Measurements from ENCODE around the gene ZSWIM6.

Gene ZSWIM6

DNA sequence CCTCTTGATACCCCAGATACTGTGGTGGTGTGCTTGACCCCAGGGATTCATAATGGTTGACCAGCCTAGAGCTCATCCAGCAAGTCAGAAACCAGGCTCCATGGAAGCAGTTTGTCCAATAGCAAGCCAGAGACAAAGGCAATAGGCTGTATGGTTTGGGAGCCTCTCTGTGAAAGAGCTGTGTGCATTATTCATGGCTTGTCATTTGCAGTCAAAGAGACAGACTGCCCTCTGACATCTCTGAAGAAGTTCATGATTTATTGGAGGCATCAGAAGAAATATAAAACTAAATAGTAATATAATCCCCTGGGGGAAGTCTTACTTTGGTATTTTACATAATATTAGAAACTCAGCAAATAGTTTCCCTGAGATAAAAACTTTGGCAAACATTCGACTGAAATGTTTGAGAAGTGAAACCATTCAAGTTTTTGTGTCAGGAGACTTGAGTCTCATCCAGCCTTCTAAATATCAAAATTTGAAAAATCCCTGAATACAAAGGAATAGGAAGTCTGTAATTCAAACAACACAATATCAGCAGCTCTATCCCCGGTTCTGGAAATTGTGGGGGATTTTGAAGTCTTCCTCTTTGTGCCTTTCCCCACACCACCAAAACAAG lies 250.3 kb downstream of the ZSWIM6 start:
- no peaks in the 10 kb centered on the region for H3K9me3 ChIP-seq (ENCODE audit: control extremely low read depth in 1 of 5, control insufficient read depth in 4 of 5, insufficient read depth in 2 of 5, low read depth in 1 of 5, low read length in 4 of 5)
- ChIA-PET POLR2A (no interaction called here), CTCF (interaction anchor here (0.6 to 1.7 kb wide), 2 partner anchors 13 to 76 kb away, joined by 3 read pairs; no protein-coding TSS in a partner anchor)
- no peak for DNase-seq
- H3K27ac ChIP-seq (ENCODE audit: insufficient read depth in 1 of 2, low read depth in 1 of 2, low read length in 2 of 2, poor library complexity in 1 of 2, severe bottlenecking in 2 of 2): no peak overlapping the region
- H3K4me1 ChIP-seq (ENCODE audit: control extremely low read depth in 1 of 4, control insufficient read depth in 4 of 4, insufficient read depth in 4 of 4, low read length in 3 of 4): no peaks in the 10 kb centered on the region
- no peak overlapping the region for H3K4me3 ChIP-seq (ENCODE audit: control insufficient read depth in 1 of 7, extremely low read depth in 1 of 7, insufficient read depth in 4 of 7, low read depth in 2 of 7, low read length in 6 of 7)
- WGBS (ENCODE audit: insufficient coverage): 60% methylated on average over 1 of the region's 2 CpGs
- H3K27me3 ChIP-seq (replicated peaks in 2 of 5; ENCODE audit: control insufficient read depth in 4 of 5, insufficient read depth in 5 of 5, low read length in 4 of 5): no peaks in the 10 kb centered on the region
- no peaks in the 10 kb centered on the region for H3K36me3 ChIP-seq (ENCODE audit: control insufficient read depth in 4 of 4, insufficient read depth in 4 of 4, low read length in 3 of 4)

DNA sequence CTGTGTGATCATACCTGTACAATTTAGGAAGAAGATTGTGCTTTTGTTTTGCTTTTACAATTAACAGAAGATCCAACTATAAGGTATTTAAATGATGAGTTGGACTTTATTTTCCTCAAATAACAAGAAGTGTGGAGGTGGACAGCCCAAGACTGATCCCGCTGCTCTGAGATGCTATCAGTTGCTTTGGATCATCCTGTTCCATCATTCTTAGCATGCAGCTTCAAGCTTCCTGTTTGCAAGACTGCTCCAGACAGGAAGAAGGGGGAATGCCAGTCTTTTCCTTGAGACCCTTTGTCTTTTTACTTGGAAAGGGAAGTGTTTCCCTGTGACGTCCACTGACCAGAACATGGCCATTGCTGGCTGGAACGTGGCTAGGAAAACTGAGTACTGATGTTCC lies 250.8 kb downstream of the ZSWIM6 start:
- no peaks in the 10 kb centered on the region for H3K9me3 ChIP-seq (ENCODE audit: control extremely low read depth in 1 of 5, control insufficient read depth in 4 of 5, insufficient read depth in 2 of 5, low read depth in 1 of 5, low read length in 4 of 5)
- WGBS (ENCODE audit: insufficient coverage): 91% methylated on average over 3 of the region's 3 CpGs
- H3K4me3 ChIP-seq (ENCODE audit: control insufficient read depth in 1 of 7, extremely low read depth in 1 of 7, insufficient read depth in 4 of 7, low read depth in 2 of 7, low read length in 6 of 7): no peak overlapping the region

DNA sequence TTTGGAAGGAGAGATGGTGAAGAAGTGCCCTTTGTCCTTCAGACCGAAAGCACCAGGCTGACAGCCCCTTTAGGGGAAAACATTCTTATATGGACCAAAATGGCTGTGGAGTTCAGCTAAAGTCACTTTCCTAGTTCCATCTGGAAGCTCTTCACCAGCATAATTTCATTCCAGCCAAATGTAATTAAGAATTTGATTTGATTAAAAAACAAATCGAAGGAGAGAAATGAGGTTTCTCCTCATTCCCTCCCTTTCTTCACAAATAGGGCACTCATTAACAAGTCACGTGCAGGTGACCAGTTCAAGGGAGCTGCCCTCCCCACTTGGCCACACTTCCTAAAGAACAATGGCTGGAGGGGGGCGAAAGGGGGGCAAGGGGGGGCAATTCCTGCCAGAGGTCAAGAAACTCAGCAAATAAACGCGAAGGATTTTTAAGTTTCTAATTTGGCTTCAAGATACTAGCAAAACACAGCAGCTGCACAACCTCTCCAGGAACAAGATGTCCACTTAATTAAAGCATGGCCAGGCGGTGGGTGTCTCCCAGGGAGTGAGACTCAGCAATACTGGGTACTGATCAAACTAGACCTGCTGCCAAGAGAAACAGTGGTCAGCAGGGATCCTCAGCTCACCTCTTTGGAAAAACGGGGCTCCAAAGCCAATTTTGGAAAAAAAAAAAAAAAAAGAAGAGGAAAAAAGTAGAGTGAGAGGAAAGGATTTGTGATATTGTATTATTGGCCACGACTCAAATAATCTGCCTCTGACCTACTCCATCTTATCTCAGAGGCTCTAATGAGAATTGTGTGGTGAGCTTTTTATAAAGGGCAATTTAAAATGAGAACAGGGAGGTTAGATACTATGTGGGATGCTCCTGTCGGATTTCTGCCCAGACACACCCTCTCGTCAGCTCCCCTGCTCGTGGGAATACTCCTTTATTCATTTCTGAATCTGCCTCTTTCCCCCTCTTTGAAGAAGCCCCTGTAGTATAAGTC lies 254.3 kb downstream of the ZSWIM6 start:
- no peaks in the 10 kb centered on the region for H3K4me1 ChIP-seq (ENCODE audit: control extremely low read depth in 1 of 4, control insufficient read depth in 4 of 4, insufficient read depth in 4 of 4, low read length in 3 of 4)
- ChIA-PET CTCF (no interaction called here), POLR2A (no interaction called here)
- no peaks in the 10 kb centered on the region for H3K9me3 ChIP-seq (ENCODE audit: control extremely low read depth in 1 of 5, control insufficient read depth in 4 of 5, insufficient read depth in 2 of 5, low read depth in 1 of 5, low read length in 4 of 5)
- DNase-seq: no peak
- no peak overlapping the region for H3K4me3 ChIP-seq (ENCODE audit: control insufficient read depth in 1 of 7, extremely low read depth in 1 of 7, insufficient read depth in 4 of 7, low read depth in 2 of 7, low read length in 6 of 7)
- no peaks in the 10 kb centered on the region for H3K36me3 ChIP-seq (ENCODE audit: control insufficient read depth in 4 of 4, insufficient read depth in 4 of 4, low read length in 3 of 4)
- no peaks in the 10 kb centered on the region for H3K27me3 ChIP-seq (replicated peaks in 2 of 5; ENCODE audit: control insufficient read depth in 4 of 5, insufficient read depth in 5 of 5, low read length in 4 of 5)
- WGBS (ENCODE audit: insufficient coverage): 95% methylated on average over 9 of the region's 12 CpGs
- no peak overlapping the region for H3K27ac ChIP-seq (ENCODE audit: insufficient read depth in 1 of 2, low read depth in 1 of 2, low read length in 2 of 2, poor library complexity in 1 of 2, severe bottlenecking in 2 of 2)

More for the DNA sequence above, 250.8 kb downstream of the ZSWIM6 start:
- H3K4me1 ChIP-seq (ENCODE audit: control extremely low read depth in 1 of 4, control insufficient read depth in 4 of 4, insufficient read depth in 4 of 4, low read length in 3 of 4): no peaks in the 10 kb centered on the region
- H3K36me3 ChIP-seq (ENCODE audit: control insufficient read depth in 4 of 4, insufficient read depth in 4 of 4, low read length in 3 of 4): no peaks in the 10 kb centered on the region
- no peaks in the 10 kb centered on the region for H3K27me3 ChIP-seq (replicated peaks in 2 of 5; ENCODE audit: control insufficient read depth in 4 of 5, insufficient read depth in 5 of 5, low read length in 4 of 5)
- POLR2A ChIA-PET: no interaction called here
- CTCF ChIA-PET: interaction anchor here (1.7 kb wide), 1 partner anchor 75 kb away, joined by 3 read pairs; no protein-coding TSS in a partner anchor
- DNase-seq: no peak
- H3K27ac ChIP-seq (ENCODE audit: insufficient read depth in 1 of 2, low read depth in 1 of 2, low read length in 2 of 2, poor library complexity in 1 of 2, severe bottlenecking in 2 of 2): no peak overlapping the region

GRCh38 chr5:61587125-61587524 lies 255.1 kb downstream of the ZSWIM6 start:
- 100% methylated on average over 4 of the region's 6 CpGs for WGBS (ENCODE audit: insufficient coverage)

GRCh38 chr5:61588216-61588615 lies 256.2 kb downstream of the ZSWIM6 start:
- no peak for DNase-seq
- no peaks in the 10 kb centered on the region for H3K9me3 ChIP-seq (ENCODE audit: control extremely low read depth in 1 of 5, control insufficient read depth in 4 of 5, insufficient read depth in 2 of 5, low read depth in 1 of 5, low read length in 4 of 5)
- no peaks in the 10 kb centered on the region for H3K27me3 ChIP-seq (replicated peaks in 2 of 5; ENCODE audit: control insufficient read depth in 4 of 5, insufficient read depth in 5 of 5, low read length in 4 of 5)
- 100% methylated on average over 1 of the region's 2 CpGs for WGBS (ENCODE audit: insufficient coverage)
- no peak overlapping the region for H3K4me3 ChIP-seq (ENCODE audit: control insufficient read depth in 1 of 7, extremely low read depth in 1 of 7, insufficient read depth in 4 of 7, low read depth in 2 of 7, low read length in 6 of 7)
- POLR2A ChIA-PET: no interaction called here
- no peaks in the 10 kb centered on the region for H3K36me3 ChIP-seq (ENCODE audit: control insufficient read depth in 4 of 4, insufficient read depth in 4 of 4, low read length in 3 of 4)
- H3K4me1 ChIP-seq (ENCODE audit: control extremely low read depth in 1 of 4, control insufficient read depth in 4 of 4, insufficient read depth in 4 of 4, low read length in 3 of 4): no peaks in the 10 kb centered on the region
- CTCF ChIA-PET: no interaction called here
- no peak overlapping the region for H3K27ac ChIP-seq (ENCODE audit: insufficient read depth in 1 of 2, low read depth in 1 of 2, low read length in 2 of 2, poor library complexity in 1 of 2, severe bottlenecking in 2 of 2)

More at GRCh38 chr5:61587125-61587524, 255.1 kb downstream of the ZSWIM6 start:
- Histone ChIP-seq H3K4me3 (ENCODE audit: control insufficient read depth in 1 of 7, extremely low read depth in 1 of 7, insufficient read depth in 4 of 7, low read depth in 2 of 7, low read length in 6 of 7) (no peak overlapping the region), H3K36me3 (ENCODE audit: control insufficient read depth in 4 of 4, insufficient read depth in 4 of 4, low read length in 3 of 4) (no peaks in the 10 kb centered on the region), H3K27ac (ENCODE audit: insufficient read depth in 1 of 2, low read depth in 1 of 2, low read length in 2 of 2, poor library complexity in 1 of 2, severe bottlenecking in 2 of 2) (no peak overlapping the region), H3K9me3 (ENCODE audit: control extremely low read depth in 1 of 5, control insufficient read depth in 4 of 5, insufficient read depth in 2 of 5, low read depth in 1 of 5, low read length in 4 of 5) (no peaks in the 10 kb centered on the region), H3K27me3 (replicated peaks in 2 of 5; ENCODE audit: control insufficient read depth in 4 of 5, insufficient read depth in 5 of 5, low read length in 4 of 5) (no peaks in the 10 kb centered on the region), H3K4me1 (ENCODE audit: control extremely low read depth in 1 of 4, control insufficient read depth in 4 of 4, insufficient read depth in 4 of 4, low read length in 3 of 4) (no peaks in the 10 kb centered on the region)
- DNase-seq: no peak
- POLR2A ChIA-PET: no interaction called here
- CTCF ChIA-PET: no interaction called here

DNA sequence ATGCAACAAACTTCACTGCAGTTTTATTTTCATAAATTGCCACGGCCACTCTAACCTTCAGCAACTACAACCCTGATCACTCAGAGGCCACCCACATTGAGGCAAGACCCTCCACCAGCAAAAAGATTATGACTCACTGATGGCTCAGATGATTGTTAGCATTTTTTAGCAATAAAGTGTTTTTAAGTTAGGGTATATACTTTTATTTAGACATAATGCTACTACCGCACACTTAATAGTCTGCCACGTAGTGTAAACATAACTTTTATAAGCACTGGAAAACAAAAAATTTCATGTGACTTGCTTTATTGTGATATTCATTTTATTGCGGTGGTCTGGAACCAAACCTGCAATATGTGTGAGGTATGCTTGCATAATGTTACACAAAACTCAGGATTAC lies 257.9 kb downstream of the ZSWIM6 start:
- peaks cover 0 to 6% (median 2%) of the 10 kb centered on the region in 4 experiments for H3K4me1 ChIP-seq (ENCODE audit: control extremely low read depth in 1 of 4, control insufficient read depth in 4 of 4, insufficient read depth in 4 of 4, low read length in 3 of 4)
- H3K27ac ChIP-seq (ENCODE audit: insufficient read depth in 1 of 2, low read depth in 1 of 2, low read length in 2 of 2, poor library complexity in 1 of 2, severe bottlenecking in 2 of 2): no peak overlapping the region
- no peaks in the 10 kb centered on the region for H3K9me3 ChIP-seq (ENCODE audit: control extremely low read depth in 1 of 5, control insufficient read depth in 4 of 5, insufficient read depth in 2 of 5, low read depth in 1 of 5, low read length in 4 of 5)
- no peak for DNase-seq
- CTCF ChIA-PET: no interaction called here
- POLR2A ChIA-PET: no interaction called here
- no peaks in the 10 kb centered on the region for H3K36me3 ChIP-seq (ENCODE audit: control insufficient read depth in 4 of 4, insufficient read depth in 4 of 4, low read length in 3 of 4)
- no peaks in the 10 kb centered on the region for H3K27me3 ChIP-seq (replicated peaks in 2 of 5; ENCODE audit: control insufficient read depth in 4 of 5, insufficient read depth in 5 of 5, low read length in 4 of 5)
- H3K4me3 ChIP-seq (ENCODE audit: control insufficient read depth in 1 of 7, extremely low read depth in 1 of 7, insufficient read depth in 4 of 7, low read depth in 2 of 7, low read length in 6 of 7): no peak overlapping the region
- WGBS (ENCODE audit: insufficient coverage): no CpG with 5 or more reads among the region's 4 CpGs

- no peak overlapping the region for H3K27ac ChIP-seq (ENCODE audit: insufficient read depth in 1 of 2, low read depth in 1 of 2, low read length in 2 of 2, poor library complexity in 1 of 2, severe bottlenecking in 2 of 2)
- 100% methylated on average over 2 of the region's 2 CpGs for WGBS (ENCODE audit: insufficient coverage)
- ChIA-PET CTCF (no interaction called here), POLR2A (no interaction called here)
- H3K4me3 ChIP-seq (ENCODE audit: control insufficient read depth in 1 of 7, extremely low read depth in 1 of 7, insufficient read depth in 4 of 7, low read depth in 2 of 7, low read length in 6 of 7): no peak overlapping the region
- DNase-seq: no peak
- no peaks in the 10 kb centered on the region for H3K27me3 ChIP-seq (replicated peaks in 2 of 5; ENCODE audit: control insufficient read depth in 4 of 5, insufficient read depth in 5 of 5, low read length in 4 of 5)
- H3K9me3 ChIP-seq (ENCODE audit: control extremely low read depth in 1 of 5, control insufficient read depth in 4 of 5, insufficient read depth in 2 of 5, low read depth in 1 of 5, low read length in 4 of 5): no peaks in the 10 kb centered on the region
- H3K36me3 ChIP-seq (ENCODE audit: control insufficient read depth in 4 of 4, insufficient read depth in 4 of 4, low read length in 3 of 4): no peaks in the 10 kb centered on the region
- peaks cover 3 to 8% (median 7%) of the 10 kb centered on the region in 4 experiments for H3K4me1 ChIP-seq (ENCODE audit: control extremely low read depth in 1 of 4, control insufficient read depth in 4 of 4, insufficient read depth in 4 of 4, low read length in 3 of 4)
Measured at GRCh38 chr5:61590473-61590872, 258.4 kb downstream of the ZSWIM6 start.

Measured in common myeloid progenitor, CD34-positive (primary cell).